GM12878 (cell line): ENCODE measurements around the gene SCGB2B2.

Experiments
- SPI1 ChIP-seq: IDR thresholded peaks from 2 replicates; pipeline ENCODE4 v1.6.1; 2011; ENCODE audit warnings: low read depth, mild to moderate bottlenecking, low read length, moderate library complexity, borderline replicate concordance; ENCODE audit not compliant: insufficient read depth
- TARDBP ChIP-seq: IDR thresholded peaks from 2 replicates; pipeline ENCODE4 v1.6.1; 2016; ENCODE audit warnings: borderline replicate concordance
- TCF7 ChIP-seq: IDR thresholded peaks from 2 replicates; pipeline ENCODE4 v1.6.1; 2014; ENCODE audit warnings: antibody characterized with exemption, borderline replicate concordance
- TF ChIP-seq, protein P1 (sequence below), 3 experiments: IDR thresholded peaks in 2 of 3; conservative IDR thresholded peaks in 1 of 3; 2 replicates each; pipeline ENCODE4 v1.5.1; 2011; ENCODE audit warnings: low read depth in 3 of 3, low read length in 3 of 3, mild to moderate bottlenecking in 3 of 3, control low read depth in 2 of 3, moderate library complexity in 2 of 3, inconsistent platforms in 1 of 3, mixed read lengths in 1 of 3; ENCODE audit not compliant: control insufficient read depth in 2 of 3, insufficient read depth in 1 of 3; ENCODE audit errors: extremely low read depth in 1 of 3

DNA sequence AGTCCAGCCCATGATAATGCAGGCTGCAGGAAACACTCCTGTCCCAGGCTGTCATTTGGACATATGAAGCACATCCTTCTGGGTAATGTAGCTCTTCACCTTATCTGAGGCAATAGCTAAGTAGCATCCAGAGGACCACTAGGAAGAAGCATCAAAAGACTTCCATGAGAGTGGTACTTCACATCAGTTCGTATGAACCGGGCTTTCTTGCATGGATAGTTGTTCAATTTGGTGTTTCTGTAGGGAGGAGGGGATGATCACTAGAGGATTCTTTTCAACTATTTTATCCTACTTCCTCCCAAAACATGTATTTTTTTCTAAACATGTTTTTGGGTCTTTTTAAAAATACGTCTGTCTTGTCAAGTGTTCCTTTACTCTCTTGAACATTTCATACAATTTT lies 13.4 kb upstream of the SCGB2B2 start:
- TF ChIP-seq SPI1: no peak
- TF ChIP-seq, protein P1, sequence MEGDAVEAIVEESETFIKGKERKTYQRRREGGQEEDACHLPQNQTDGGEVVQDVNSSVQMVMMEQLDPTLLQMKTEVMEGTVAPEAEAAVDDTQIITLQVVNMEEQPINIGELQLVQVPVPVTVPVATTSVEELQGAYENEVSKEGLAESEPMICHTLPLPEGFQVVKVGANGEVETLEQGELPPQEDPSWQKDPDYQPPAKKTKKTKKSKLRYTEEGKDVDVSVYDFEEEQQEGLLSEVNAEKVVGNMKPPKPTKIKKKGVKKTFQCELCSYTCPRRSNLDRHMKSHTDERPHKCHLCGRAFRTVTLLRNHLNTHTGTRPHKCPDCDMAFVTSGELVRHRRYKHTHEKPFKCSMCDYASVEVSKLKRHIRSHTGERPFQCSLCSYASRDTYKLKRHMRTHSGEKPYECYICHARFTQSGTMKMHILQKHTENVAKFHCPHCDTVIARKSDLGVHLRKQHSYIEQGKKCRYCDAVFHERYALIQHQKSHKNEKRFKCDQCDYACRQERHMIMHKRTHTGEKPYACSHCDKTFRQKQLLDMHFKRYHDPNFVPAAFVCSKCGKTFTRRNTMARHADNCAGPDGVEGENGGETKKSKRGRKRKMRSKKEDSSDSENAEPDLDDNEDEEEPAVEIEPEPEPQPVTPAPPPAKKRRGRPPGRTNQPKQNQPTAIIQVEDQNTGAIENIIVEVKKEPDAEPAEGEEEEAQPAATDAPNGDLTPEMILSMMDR (IDR thresholded peaks at IDR 0.05 in 2 of 3, conservative IDR thresholded peaks at IDR 0.05 in 1 of 3; ENCODE audit: control insufficient read depth in 2 of 3, extremely low read depth in 1 of 3, insufficient read depth in 1 of 3, low read depth in 3 of 3, low read length in 3 of 3): no peak
- no peak for TF ChIP-seq TCF7
- no peak for TF ChIP-seq TARDBP
